Upper lobe of right lung (tissue), 1 donor: ENCODE results near the gene DDX41. TPM values are rescaled to one million over a fixed set of nuclear protein-coding genes. Genes with fewer than 3 reads are reported as not detected.

Source experiments
- ATAC-seq: fragments of 200-7000 bp; cut with Tn5 transposase; one replicate; pipeline ENCODE4 v1.9.1; 2020; ENCODE audit warnings: mild to moderate bottlenecking, moderate library complexity
- DNase-seq: peaks from one replicate; pipeline ENCODE4 v3.0.0-alpha.2; 2020
- H3K27ac ChIP-seq: fragments of 200-600 bp; one replicate; pipeline ENCODE4 v1.8.0; 2022
- H3K27me3 ChIP-seq: fragments of 200-600 bp; one replicate; pipeline ENCODE4 v1.8.0; 2022; ENCODE audit warnings: mild to moderate bottlenecking
- H3K36me3 ChIP-seq: fragments of 200-600 bp; one replicate; pipeline ENCODE4 v1.8.0; 2022
- H3K4me1 ChIP-seq: fragments of 200-600 bp; one replicate; pipeline ENCODE4 v1.8.0; 2022
- H3K4me3 ChIP-seq: fragments of 200-600 bp; one replicate; pipeline ENCODE4 v1.8.0; 2022; ENCODE audit warnings: mild to moderate bottlenecking
- H3K9me3 ChIP-seq: fragments of 200-600 bp; one replicate; pipeline ENCODE4 v1.8.0; 2022
- intact Hi-C: fragments of 100-400 bp; cut with DNase I; formaldehyde crosslinking; loops from one replicate; pipeline ENCODE4 v1.11.0; 2022
- total RNA-seq: library from RNA; stranded (reverse); fragmentation: NEBNext Ultra II Directional; extraction: Animal tissue kit (Norgen Biotek cat#: 25700); gene quantifications from one replicate; pipeline ENCODE4 v1.2.1, GENCODE V29; 2021
- TF ChIP-seq, protein P1 (sequence below): fragments of 200-600 bp; IDR thresholded peaks from one replicate; pipeline ENCODE4 v1.8.0; 2022; ENCODE audit warnings: antibody characterized with exemption
- donor health status: DM: no; HTN: yes; CAD: no; lungs with severe emphysema.

The DDX41 gene
- total RNA-seq, 1 donor from 2014 or later = 61.6 TPM

DNA sequence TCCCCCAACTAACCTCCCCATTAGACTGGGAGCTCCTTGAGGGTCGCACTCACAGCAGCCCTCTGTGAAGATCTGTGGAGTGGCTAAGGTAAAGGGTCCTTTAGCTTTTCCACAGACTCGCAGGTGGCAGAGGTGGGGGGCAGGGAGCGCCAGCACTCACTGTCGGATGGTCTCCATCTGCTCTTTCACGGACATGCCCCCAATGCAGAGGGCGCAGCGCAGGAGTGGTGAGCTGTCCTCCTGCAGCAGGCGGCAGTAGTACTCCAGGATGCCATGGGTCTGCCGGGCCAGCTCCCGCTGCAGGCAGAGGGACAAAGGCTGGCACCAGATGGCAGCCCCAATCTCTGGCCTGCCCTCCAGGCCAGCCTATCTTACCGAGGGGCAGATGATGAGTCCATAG, 2.2 kb downstream of the DDX41 start:
- peaks cover 8% of the 10 kb centered on the region for H3K4me1 ChIP-seq
- TF ChIP-seq, protein P1, sequence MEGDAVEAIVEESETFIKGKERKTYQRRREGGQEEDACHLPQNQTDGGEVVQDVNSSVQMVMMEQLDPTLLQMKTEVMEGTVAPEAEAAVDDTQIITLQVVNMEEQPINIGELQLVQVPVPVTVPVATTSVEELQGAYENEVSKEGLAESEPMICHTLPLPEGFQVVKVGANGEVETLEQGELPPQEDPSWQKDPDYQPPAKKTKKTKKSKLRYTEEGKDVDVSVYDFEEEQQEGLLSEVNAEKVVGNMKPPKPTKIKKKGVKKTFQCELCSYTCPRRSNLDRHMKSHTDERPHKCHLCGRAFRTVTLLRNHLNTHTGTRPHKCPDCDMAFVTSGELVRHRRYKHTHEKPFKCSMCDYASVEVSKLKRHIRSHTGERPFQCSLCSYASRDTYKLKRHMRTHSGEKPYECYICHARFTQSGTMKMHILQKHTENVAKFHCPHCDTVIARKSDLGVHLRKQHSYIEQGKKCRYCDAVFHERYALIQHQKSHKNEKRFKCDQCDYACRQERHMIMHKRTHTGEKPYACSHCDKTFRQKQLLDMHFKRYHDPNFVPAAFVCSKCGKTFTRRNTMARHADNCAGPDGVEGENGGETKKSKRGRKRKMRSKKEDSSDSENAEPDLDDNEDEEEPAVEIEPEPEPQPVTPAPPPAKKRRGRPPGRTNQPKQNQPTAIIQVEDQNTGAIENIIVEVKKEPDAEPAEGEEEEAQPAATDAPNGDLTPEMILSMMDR = no peak
- DNase-seq = no peak
- H3K36me3 ChIP-seq = peaks cover 60% of the 10 kb centered on the region
- H3K27me3 ChIP-seq = no peaks in the 10 kb centered on the region
- H3K27ac ChIP-seq = no peak overlapping the region
- ATAC-seq = no peak
- no peaks in the 10 kb centered on the region for H3K9me3 ChIP-seq
- H3K4me3 ChIP-seq = no peak overlapping the region
- intact Hi-C loops = no loop called here

DNA sequence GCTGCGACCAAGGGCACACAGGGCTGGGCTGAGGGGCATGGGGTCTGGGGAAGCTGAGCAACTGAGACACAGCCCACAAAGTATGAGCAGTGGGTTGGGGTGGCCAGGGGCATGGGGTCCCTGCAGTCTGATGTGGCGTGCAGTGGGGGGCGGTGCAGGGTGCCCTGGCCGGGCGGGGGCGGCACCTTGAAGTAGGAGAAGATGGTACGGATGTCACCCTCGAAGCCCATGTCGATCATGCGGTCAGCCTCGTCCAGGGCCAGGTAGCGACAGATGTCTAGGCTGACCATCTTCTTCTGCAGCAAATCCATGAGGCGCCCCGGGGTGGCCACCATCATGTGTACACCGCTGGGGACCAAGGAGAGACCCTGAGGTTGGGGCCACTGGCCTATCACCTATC, 3.3 kb downstream of the DDX41 start:
- TF ChIP-seq, protein P1 = no peak
- Histone ChIP-seq H3K4me3 (no peak overlapping the region), H3K4me1 (peaks cover 8% of the 10 kb centered on the region), H3K27me3 (no peaks in the 10 kb centered on the region), H3K9me3 (no peaks in the 10 kb centered on the region), H3K27ac (no peak overlapping the region), H3K36me3 (peaks cover 55% of the 10 kb centered on the region)
- DNase-seq (no peak), ATAC-seq (no peak)
- intact Hi-C loops = no loop called here

DNA sequence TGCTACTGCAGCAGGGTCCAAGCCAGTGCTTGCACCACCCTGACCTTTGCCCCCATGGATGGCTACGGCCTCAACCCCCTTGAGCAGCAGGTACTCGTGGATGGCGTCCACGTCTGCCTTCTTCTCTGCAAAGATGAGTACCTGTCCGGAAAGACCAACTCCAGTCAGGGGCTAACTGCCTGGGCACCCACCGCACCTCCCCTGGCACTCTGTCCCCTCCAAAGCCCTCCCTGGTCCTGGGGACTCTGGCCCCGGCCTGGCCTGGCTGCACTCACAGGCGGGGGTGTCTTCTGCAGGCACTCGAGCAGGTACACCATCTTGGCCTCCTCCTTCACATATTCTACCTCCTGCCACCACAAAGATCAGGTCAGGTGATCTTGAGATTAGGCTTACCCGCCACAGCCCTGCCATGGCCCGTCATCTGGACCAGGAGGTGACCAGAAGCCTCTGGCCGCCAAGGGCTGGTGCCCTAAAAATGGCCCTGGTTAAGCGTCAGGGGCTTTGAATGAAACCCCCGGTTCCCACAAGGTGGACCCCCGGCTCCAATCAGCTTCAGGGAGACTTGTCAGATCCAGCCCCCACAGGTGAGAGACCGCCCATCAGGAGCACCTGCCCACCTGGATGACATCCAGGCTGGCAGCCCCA, 3.9 kb downstream of the DDX41 start:
- no peak for ATAC-seq

DNA sequence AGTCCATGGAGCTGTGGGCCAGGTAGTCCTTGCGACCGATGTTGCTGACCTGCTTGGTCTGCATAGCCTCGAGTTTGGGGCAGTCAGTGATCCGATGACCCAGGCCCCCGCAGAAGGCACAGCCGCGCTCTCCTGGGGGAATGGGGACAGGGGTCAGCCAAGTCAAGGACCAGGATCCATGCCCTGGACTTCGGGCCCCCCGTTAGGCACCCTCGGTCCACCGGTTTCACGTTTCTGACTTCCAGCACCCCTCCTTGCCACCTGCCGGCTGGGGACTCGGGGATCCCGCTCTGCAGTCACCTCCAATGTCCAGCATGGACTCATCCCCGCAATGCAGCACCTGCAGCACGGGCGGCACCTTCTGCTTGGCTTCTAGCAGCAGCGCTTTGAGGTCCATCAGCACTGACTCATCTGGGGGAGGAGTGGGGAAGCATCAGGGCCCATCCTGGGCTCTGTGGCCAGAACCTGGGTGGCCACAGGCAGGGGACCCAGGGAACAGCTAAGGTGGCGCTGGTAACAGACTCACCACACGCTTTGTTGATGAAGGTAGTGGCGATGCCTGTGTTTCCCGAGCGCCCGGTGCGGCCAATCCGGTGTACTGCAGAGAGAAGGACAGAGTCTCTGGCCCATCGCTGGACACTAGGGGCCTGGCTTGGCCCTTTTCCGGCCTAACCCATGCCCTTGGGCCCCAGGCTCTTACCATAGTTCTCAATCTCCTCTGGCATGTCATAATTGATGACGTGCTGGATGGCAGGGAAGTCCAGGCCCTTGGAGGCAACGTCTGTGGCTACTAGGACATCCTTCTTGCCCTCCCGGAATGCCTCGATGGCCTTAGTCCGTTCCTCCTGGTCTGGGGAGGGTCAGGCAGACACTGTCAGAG, 4.7 kb downstream of the DDX41 start:
- intact Hi-C loops = no loop called here
- H3K36me3 ChIP-seq = peaks cover 55% of the 10 kb centered on the region
- DNase-seq (no peak), ATAC-seq (no peak)
- H3K27ac ChIP-seq = no peak overlapping the region
- H3K27me3 ChIP-seq = no peaks in the 10 kb centered on the region
- peaks cover 8% of the 10 kb centered on the region for H3K4me1 ChIP-seq
- H3K9me3 ChIP-seq = no peaks in the 10 kb centered on the region
- TF ChIP-seq, protein P1 = no peak
- H3K4me3 ChIP-seq = no peak overlapping the region

More for the DNA sequence above, 3.9 kb downstream of the DDX41 start:
- intact Hi-C loops = no loop called here
- no peaks in the 10 kb centered on the region for H3K27me3 ChIP-seq
- no peaks in the 10 kb centered on the region for H3K9me3 ChIP-seq
- peaks cover 8% of the 10 kb centered on the region for H3K4me1 ChIP-seq
- no peak for DNase-seq
- H3K27ac ChIP-seq = no peak overlapping the region
- H3K4me3 ChIP-seq = no peak overlapping the region
- TF ChIP-seq, protein P1 = no peak
- peaks cover 55% of the 10 kb centered on the region for H3K36me3 ChIP-seq

DNA sequence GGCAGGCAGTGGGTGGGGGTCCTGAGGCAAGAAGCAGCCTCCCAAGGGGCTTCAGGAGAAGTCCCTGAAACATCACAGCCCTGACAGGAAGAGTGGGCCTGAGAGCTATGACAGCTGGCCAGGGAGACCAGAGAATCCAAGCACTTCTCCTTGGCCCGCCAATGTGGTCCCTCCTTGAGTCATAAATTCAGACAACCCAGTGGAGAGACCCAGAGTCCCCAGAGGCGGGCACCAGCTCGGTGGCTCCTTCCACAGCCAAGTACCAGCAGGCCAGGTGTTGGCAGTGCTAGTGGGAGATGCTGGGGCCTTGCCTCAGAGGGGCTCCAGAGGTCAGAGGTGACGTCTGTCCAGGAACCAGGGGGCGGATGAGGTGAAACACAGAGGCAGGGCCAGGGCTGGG, 5.6 kb downstream of the DDX41 start:
- H3K4me3 ChIP-seq = no peak overlapping the region

More for the DNA sequence above, 5.6 kb downstream of the DDX41 start:
- TF ChIP-seq, protein P1 = no peak
- Histone ChIP-seq H3K4me1 (peaks cover 8% of the 10 kb centered on the region), H3K27ac (peak overlapping the region; percentile 65), H3K27me3 (no peaks in the 10 kb centered on the region), H3K9me3 (no peaks in the 10 kb centered on the region), H3K36me3 (peaks cover 55% of the 10 kb centered on the region)
- ATAC-seq (no peak), DNase-seq (no peak)
- intact Hi-C loops = no loop called here
